Measurements from ENCODE around the gene TDRD1.

DNA sequence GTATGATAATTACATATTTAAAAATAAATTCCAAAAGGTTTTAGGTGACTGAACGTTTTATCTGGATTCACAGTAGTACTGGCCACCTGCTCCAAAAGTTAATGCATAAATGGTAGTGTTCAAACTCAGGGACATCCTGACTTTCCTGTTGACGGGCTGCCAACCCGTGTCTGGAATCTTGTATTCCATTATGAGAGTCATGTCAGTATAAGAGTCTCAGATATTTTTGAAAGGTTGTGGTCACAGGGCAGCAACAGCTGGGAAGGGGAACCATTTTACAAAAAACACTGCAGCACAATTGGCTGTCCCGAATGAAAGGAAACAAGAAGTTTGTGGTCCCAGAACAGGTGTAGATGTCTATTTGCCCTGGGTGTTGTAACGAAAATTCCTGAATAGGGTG is 2.8 kb downstream of the TDRD1 start:
- TF ChIP-seq, protein P1, sequence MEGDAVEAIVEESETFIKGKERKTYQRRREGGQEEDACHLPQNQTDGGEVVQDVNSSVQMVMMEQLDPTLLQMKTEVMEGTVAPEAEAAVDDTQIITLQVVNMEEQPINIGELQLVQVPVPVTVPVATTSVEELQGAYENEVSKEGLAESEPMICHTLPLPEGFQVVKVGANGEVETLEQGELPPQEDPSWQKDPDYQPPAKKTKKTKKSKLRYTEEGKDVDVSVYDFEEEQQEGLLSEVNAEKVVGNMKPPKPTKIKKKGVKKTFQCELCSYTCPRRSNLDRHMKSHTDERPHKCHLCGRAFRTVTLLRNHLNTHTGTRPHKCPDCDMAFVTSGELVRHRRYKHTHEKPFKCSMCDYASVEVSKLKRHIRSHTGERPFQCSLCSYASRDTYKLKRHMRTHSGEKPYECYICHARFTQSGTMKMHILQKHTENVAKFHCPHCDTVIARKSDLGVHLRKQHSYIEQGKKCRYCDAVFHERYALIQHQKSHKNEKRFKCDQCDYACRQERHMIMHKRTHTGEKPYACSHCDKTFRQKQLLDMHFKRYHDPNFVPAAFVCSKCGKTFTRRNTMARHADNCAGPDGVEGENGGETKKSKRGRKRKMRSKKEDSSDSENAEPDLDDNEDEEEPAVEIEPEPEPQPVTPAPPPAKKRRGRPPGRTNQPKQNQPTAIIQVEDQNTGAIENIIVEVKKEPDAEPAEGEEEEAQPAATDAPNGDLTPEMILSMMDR (conservative IDR thresholded peaks at IDR 0.05; ENCODE audit: low read depth, low read length), result no peak
- no peak for TF ChIP-seq EZH2 (IDR thresholded peaks at IDR 0.05; ENCODE audit: borderline replicate concordance, low read depth, low read length, poor library complexity, severe bottlenecking)
